Measurements from ENCODE around the gene CCDC148.

- TF ChIP-seq CTCF (IDR thresholded peaks at IDR 0.05): no peak
- no peak for TF ChIP-seq POLR2A (IDR thresholded peaks at IDR 0.05)
Measured at GRCh38 chr2:158273791-158274190, 182.8 kb downstream of the CCDC148 start.

All from esophagus squamous epithelium (tissue), 4 donors.